D721Med (cell line): ENCODE data around the gene PRSS27.

Source experiments
- DNase-seq: peaks from one replicate; pipeline ENCODE4 v3.0.0; 2011; ENCODE audit warnings: low spot score; ENCODE audit not compliant: insufficient read length
- FAIRE-seq: peaks from 2 replicates; lab custom pipeline; 2011; peaks lifted over from hg19 to GRCh38; lab: Jason Lieb, UNC
- CTCF ChIP-seq: IDR thresholded peaks from 2 replicates; pipeline ENCODE4 v1.5.1; 2012; ENCODE audit warnings: mild to moderate bottlenecking, control low read depth; ENCODE audit not compliant: insufficient read depth; ENCODE audit errors: missing control alignments

The PRSS27 gene

GRCh38 chr16:2712063-2712441 lies 8.0 kb downstream of the PRSS27 start:
- TF ChIP-seq CTCF, result no peak
- FAIRE-seq (no peak), DNase-seq (no peak)

GRCh38 chr16:2711370-2712062 lies 8.5 kb downstream of the PRSS27 start:
- no peak for FAIRE-seq
- TF ChIP-seq CTCF, result no peak

GRCh38 chr16:2710711-2711231 lies 9.3 kb downstream of the PRSS27 start:
- no peak for TF ChIP-seq CTCF
- DNase-seq (no peak), FAIRE-seq (no peak)

More at GRCh38 chr16:2711370-2712062, 8.5 kb downstream of the PRSS27 start:
- no peak for DNase-seq

GRCh38 chr16:2710021-2710710 lies 9.9 kb downstream of the PRSS27 start:
- no peak for DNase-seq
- TF ChIP-seq CTCF, result no peak
- FAIRE-seq, result no peak

- TF ChIP-seq CTCF, result no peak
- no peak for FAIRE-seq
- no peak for DNase-seq
These were observed 10.4 kb downstream of the PRSS27 start for GRCh38 chr16:2709588-2709984.

GRCh38 chr16:2708955-2709587 lies 11.0 kb downstream of the PRSS27 start:
- TF ChIP-seq CTCF, result no peak
- DNase-seq (no peak), FAIRE-seq (no peak)
